Measurements from ENCODE around the gene SIVA1. TPM values are rescaled to one million over a fixed set of nuclear protein-coding genes. Genes with fewer than 3 reads are reported as not detected.

Gene SIVA1
- total and polyA plus RNA-seq, 2 of the 4 experiments (the other 2 are of a cell fraction), result 166 to 184 TPM

- H3K9me3 ChIP-seq (ENCODE audit: control insufficient read depth, insufficient read depth, low read length), result no peaks in the 10 kb centered on the region
- intact Hi-C loops (cut with micrococcal nuclease), result loop anchor here (2.0 kb wide), 1 partner anchor 69 kb away; the partner anchor contains the start of gene CEP170B
- H3K9me1 ChIP-seq (ENCODE audit: insufficient read depth, low read length), result peaks cover 10% of the 10 kb centered on the region
- H3K18ac ChIP-seq (ENCODE audit: low read depth, low read length), result no peak overlapping the region
- peaks cover 38% of the 10 kb centered on the region for H4K20me1 ChIP-seq (ENCODE audit: insufficient read depth, low read length)
- CTCF ChIA-PET, result no interaction called here
- H3K4ac ChIP-seq (ENCODE audit: low read depth, low read length), result peak overlapping the region; percentile 86
- H3K27ac ChIP-seq (ENCODE audit: insufficient read depth, low read length), result peak overlapping the region; percentile 34; the same call in 1 of the 2 replicates
- peak overlapping the region; percentile 22 for H3K9ac ChIP-seq (ENCODE audit: low read depth, low read length)
- peak overlapping the region; percentile 85 for H3K14ac ChIP-seq (replicated peaks; ENCODE audit: low read depth, low read length)
- H3K23ac ChIP-seq (ENCODE audit: low read depth, low read length), result peak overlapping the region; percentile 82; the same call in 1 of the 2 replicates
- peak overlapping the region; percentile 78 for H2AK9ac ChIP-seq (replicated peaks; ENCODE audit: low read depth, low read length, poor library complexity)
- peak overlapping the region; percentile 91 for H4K5ac ChIP-seq (ENCODE audit: low read depth, low read length)
- peak overlapping the region; percentile 96 for H2AK5ac ChIP-seq (ENCODE audit: low read depth, low read length)
- H3K4me2 ChIP-seq (ENCODE audit: low read depth, low read length), result peak overlapping the region; percentile 54
- 10% methylated on average over 21 of the region's 55 CpGs; no CpG with 5 or more reads in 1 of the 2 experiments for WGBS, 2 experiments (ENCODE audit: extremely low coverage in 2 of 2, insufficient read length in 1 of 2)
- H2BK20ac ChIP-seq (ENCODE audit: low read depth, low read length), result no peak overlapping the region
- TF ChIP-seq POLR2A (IDR thresholded peaks at IDR 0.05; ENCODE audit: low read depth, low read length) (0 out of 2 replicates have a peak, but pooled peaks have one; percentile 10), BHLHE40 (IDR thresholded peaks at IDR 0.05; ENCODE audit: low read depth, low read length) (no peak)
- H4K91ac ChIP-seq (ENCODE audit: insufficient read depth, low read depth, low read length), result peak overlapping the region; percentile 79
- no peaks in the 10 kb centered on the region for H3K27me3 ChIP-seq (ENCODE audit: control insufficient read depth, insufficient read depth, low read length)
- ATAC-seq (ENCODE audit: low read depth) (no peak), DNase-seq (no peak)
- peak overlapping the region; percentile 48 for H3K4me3 ChIP-seq (ENCODE audit: insufficient read depth, low read depth, low read length)
- POLR2A ChIA-PET (ENCODE audit: unreplicated experiment), result no interaction called here
- H3K56ac ChIP-seq (ENCODE audit: extremely low read depth, insufficient read depth, low read length), result no peak overlapping the region
- H4K8ac ChIP-seq (ENCODE audit: low read depth in 2 of 2, low read length in 2 of 2), result peak overlapping the region; percentile 91 to 95
- H2BK5ac ChIP-seq (ENCODE audit: low read depth, low read length, poor library complexity, severe bottlenecking), result no peak overlapping the region
- in situ Hi-C loops (cut with MboI; ENCODE audit: low sequenced_read_pairs), result no loop called here
- dilution Hi-C loops (cut with HindIII; ENCODE audit: low sequenced_read_pairs, unreplicated experiment), result no loop called here
- H3K79me1 ChIP-seq (ENCODE audit: low read depth in 1 of 2, low read length in 2 of 2), result peaks cover 0 to 40% of the 10 kb centered on the region in 2 experiments; a peak in 3 of 4 replicates
- peak overlapping the region; percentile 98 for H2AFZ ChIP-seq (replicated peaks; ENCODE audit: low read length, poor library complexity)
- peaks cover 28% of the 10 kb centered on the region for H3K4me1 ChIP-seq (ENCODE audit: control insufficient read depth, insufficient read depth, low read length)
- H2BK15ac ChIP-seq (ENCODE audit: low read depth, low read length), result 0 out of 3 replicates have a peak overlapping the region, but pooled peaks have one; percentile 40
- H3K36me3 ChIP-seq (ENCODE audit: control insufficient read depth, insufficient read depth, low read length), result peaks cover 15% of the 10 kb centered on the region; the same call in 1 of the 2 replicates
- BruUV-seq (replicated peaks), result no TSS peak
- H2BK120ac ChIP-seq (ENCODE audit: low read depth, low read length), result no peak overlapping the region; the same call in 1 of the 2 replicates
These were observed 43.1 kb downstream of the SIVA1 start for GRCh38 chr14:104795781-104796686.
